GM10266 (cell line): ENCODE measurements around the gene FAM217A.
"Not testable (repeated sequence)": the region's sequence is repeated elsewhere in the genome, so short reads cannot be mapped to it uniquely, and the experiment has no call there.

Source experiments
- DNase-seq: peaks from one replicate; pipeline ENCODE4 v3.0.0; 2012; ENCODE audit errors: extremely low spot score
- TF ChIP-seq, protein P1 (sequence below): IDR thresholded peaks from 2 replicates; pipeline ENCODE4 v1.5.1; 2012; ENCODE audit warnings: mild to moderate bottlenecking, low read depth; ENCODE audit not compliant: control insufficient read depth, insufficient read depth; ENCODE audit errors: missing control alignments

Gene FAM217A

DNA sequence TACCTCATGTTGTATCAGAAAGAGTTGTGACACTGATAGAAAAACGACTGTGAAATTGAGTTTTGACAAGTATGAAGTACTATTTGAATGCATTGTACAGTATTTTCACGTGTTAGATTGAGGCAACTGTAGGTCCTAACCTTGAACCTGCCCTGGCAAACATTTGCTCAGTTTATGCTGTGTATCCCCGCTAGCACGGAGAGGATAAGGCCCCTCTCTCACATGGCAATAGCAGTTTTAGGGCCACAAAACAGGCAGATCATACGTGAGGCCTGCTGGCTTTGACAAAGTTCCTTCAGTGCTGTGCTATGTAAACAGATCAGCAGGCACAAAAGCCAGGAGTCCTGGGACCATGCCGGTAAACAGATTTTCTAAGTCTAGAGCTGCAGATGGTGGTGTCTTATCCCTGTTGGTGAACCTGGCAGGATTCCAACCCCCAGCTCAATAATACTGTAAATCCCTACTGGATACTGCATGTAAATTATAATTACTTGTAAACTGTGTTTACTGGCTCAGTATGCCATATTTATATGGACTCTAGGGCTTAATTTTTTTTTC is 23.8 kb upstream of the FAM217A start:
- TF ChIP-seq, protein P1, sequence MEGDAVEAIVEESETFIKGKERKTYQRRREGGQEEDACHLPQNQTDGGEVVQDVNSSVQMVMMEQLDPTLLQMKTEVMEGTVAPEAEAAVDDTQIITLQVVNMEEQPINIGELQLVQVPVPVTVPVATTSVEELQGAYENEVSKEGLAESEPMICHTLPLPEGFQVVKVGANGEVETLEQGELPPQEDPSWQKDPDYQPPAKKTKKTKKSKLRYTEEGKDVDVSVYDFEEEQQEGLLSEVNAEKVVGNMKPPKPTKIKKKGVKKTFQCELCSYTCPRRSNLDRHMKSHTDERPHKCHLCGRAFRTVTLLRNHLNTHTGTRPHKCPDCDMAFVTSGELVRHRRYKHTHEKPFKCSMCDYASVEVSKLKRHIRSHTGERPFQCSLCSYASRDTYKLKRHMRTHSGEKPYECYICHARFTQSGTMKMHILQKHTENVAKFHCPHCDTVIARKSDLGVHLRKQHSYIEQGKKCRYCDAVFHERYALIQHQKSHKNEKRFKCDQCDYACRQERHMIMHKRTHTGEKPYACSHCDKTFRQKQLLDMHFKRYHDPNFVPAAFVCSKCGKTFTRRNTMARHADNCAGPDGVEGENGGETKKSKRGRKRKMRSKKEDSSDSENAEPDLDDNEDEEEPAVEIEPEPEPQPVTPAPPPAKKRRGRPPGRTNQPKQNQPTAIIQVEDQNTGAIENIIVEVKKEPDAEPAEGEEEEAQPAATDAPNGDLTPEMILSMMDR, result no peak
- DNase-seq, result no peak

DNA sequence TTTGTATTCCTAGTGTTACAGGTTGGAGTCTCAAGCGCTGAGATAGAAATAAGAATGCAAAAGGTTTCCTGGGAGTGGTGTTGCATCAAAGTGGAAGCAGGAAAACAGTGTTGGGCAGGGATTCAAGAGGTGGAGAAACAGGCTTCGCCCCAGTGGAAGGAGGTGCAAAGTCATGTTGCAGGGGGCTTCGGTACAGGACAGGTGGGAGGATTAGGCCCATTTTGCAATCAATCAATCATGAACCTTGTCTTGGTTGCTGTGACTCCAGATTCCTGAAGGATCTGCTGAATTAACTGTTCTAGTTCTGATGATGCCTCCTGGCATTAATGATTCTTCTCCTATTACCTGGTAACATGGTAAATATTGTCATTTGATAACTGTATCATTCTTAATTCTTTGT is 22.4 kb upstream of the FAM217A start:
- TF ChIP-seq, protein P1, result no peak

DNA sequence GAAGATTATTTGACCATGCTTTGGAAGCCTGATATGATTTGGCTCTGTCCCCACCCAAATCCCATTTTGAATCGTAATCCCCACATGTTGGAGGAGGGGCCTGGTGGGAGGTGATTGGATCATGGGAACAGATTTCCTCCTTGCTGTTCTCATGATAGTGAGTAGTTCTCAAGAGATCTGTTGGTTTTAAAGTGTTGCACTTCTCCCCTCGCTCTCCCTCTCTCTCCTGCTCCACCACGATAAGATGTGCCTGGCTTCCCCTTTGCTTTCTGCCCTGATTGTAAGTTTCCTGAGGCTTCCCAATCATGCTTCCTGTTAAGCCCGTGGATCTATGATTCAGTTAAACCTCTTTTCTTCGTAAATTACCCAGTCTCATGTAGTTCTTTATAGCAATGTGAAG is 21.7 kb upstream of the FAM217A start:
- TF ChIP-seq, protein P1, result no peak
- DNase-seq, result no peak

More for the DNA sequence above, 22.4 kb upstream of the FAM217A start:
- no peak for DNase-seq

DNA sequence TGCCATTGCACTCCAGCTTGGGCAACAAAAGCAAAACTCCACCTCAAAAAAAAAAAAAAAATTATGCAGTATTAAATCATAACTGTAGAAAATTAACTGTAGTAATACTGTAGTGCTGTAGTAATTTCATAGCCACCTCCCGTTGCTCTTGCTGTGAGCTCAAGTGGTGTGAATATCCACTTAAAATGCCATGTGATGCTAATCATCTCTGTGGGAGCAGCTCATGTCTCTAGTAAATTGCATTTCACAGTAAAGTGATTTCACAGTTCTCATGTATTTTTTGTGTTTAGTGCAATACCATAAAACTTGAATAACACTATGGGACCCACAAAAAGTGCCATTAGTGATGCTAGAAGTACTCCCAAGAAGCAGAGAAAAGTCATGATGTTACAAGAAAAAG is 14.4 kb upstream of the FAM217A start:
- DNase-seq, result no peak
- TF ChIP-seq, protein P1, result no peak

DNA sequence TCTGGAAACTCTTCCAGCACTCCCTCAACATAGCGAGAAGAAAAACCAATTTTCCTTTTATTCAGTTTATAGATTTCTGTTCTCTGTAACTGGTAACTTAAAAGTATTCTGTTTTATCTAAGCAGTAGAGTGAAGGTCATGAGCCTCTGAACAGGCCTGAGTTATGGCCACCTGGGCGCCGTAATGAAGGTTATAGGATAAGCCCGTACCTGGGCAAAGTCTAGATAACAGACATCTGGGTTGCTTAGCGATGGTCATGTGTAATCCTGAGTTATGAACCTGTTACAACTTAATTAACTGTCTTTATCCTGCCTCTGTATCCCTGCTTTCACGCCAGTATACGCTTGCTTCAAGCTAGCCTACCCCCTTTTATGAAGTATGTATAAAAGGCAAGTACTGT is 13.0 kb upstream of the FAM217A start:
- TF ChIP-seq, protein P1, result no peak
- DNase-seq, result no peak

DNA sequence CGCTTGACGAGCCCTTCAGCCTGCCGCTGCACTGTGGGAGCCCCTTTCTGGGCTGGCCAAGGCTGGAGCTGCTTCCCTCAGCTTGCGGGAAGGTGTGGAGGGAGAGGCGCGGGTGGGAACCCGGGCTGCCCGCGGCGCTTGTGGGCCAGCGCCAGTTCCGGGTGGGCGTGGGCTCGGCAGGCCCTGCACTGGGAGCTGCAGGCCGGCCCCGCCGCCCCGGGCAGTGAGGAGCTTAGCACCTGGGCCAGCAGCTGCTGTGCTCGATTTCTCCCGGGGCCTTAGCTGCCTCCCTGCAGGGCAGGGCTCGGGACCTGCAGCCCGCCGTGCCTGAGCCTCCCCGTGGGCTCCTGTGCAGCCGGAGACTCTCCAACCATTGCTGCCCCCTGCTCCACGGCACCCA is 11.1 kb upstream of the FAM217A start:
- not testable (repeated sequence) for DNase-seq

DNA sequence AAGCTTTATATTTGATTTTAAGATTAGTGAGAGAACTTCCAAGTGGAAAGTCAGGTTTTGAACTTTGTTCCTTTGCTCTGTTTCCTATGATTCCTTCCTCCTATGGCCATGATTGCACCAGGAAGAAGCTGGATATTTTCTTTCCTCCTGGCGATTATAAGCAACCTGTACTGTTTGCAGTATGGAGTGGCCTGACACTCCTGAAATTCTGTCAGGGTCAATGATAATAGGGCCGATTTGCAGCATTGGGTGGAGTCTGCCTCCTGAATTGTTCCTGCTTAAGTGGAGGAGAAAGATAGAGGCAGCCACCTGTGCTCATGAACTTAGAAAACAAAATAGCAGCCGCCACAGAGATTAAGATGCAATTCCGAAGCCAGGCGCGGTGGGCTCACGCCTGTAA is 9.8 kb upstream of the FAM217A start:
- DNase-seq, result no peak
- TF ChIP-seq, protein P1, result no peak

DNA sequence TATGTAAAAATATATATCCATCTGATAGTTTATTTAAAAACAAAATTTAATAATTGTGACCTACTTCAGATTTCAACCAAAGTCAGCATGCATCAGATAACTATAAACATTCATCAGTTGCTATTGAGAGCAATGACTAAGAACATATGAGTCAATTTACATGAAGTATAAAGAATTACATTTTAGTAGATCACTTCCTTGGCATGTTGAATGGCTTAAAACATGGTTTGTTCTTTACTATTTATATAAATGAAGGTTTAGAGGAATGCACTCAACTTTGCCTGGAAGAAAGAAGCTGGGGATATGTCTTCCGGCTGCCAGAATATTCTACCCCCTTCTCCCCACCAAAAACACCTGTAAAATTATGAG is 6.4 kb upstream of the FAM217A start:
- TF ChIP-seq, protein P1, result no peak
- DNase-seq, result no peak
